Calu3 (cell line): Measurements from ENCODE around the gene GCNT1. TPM values are rescaled to one million over a fixed set of nuclear protein-coding genes. Genes with fewer than 3 reads are reported as not detected.
"Not testable (repeated sequence)": the region's sequence is repeated elsewhere in the genome, so short reads cannot be mapped to it uniquely, and the experiment has no call there.

Experiments
- BruUV-seq: library from RNA; stranded (reverse); fragments of 400-500 nt; replicated peaks from 2 replicates; lab custom pipeline; 2021; lab: Mats Ljungman, UMichigan
- CTCF ChIA-PET: fragments of 300-600 bp; sonication (Branson Sonifier 250); formaldehyde crosslinking; loops from one replicate; lab custom pipeline; 2022; ENCODE audit warnings: antibody characterized with exemption; lab: Charles Lee
- DNase-seq: peaks from one replicate; pipeline ENCODE4 v3.0.0; 2022
- H3K27ac Mint-ChIP-seq: one replicate; pipeline ENCODE4 v1.8.0; 2022; ENCODE audit warnings: mixed read lengths; ENCODE audit not compliant: unreplicated experiment
- H3K27me3 Mint-ChIP-seq: one replicate; pipeline ENCODE4 v1.8.0; 2022; ENCODE audit warnings: mixed read lengths; ENCODE audit not compliant: unreplicated experiment
- H3K36me3 Mint-ChIP-seq: one replicate; pipeline ENCODE4 v1.8.0; 2022; ENCODE audit warnings: mild to moderate bottlenecking, moderate library complexity, mixed read lengths; ENCODE audit not compliant: insufficient read depth, unreplicated experiment
- H3K4me1 Mint-ChIP-seq: one replicate; pipeline ENCODE4 v1.8.0; 2022; ENCODE audit warnings: mild to moderate bottlenecking, low read depth, mixed read lengths; ENCODE audit not compliant: unreplicated experiment
- H3K4me3 Mint-ChIP-seq: one replicate; pipeline ENCODE4 v1.8.0; 2022; ENCODE audit warnings: mild to moderate bottlenecking, low read depth, moderate library complexity, mixed read lengths; ENCODE audit not compliant: unreplicated experiment
- H3K9me3 Mint-ChIP-seq: one replicate; pipeline ENCODE4 v1.8.0; 2022; ENCODE audit warnings: low read depth, mixed read lengths; ENCODE audit not compliant: unreplicated experiment
- intact Hi-C: fragments of 100-400 bp; cut with micrococcal nuclease; formaldehyde crosslinking; loops from one replicate; pipeline ENCODE4 v1.10.0; 2022; ENCODE audit not compliant: unreplicated experiment
- total RNA-seq: library from RNA; stranded (reverse); gene quantifications from 2 replicates; pipeline ENCODE4 v1.2.3, GENCODE V29; 2022
- TF ChIP-seq, protein P1 (sequence below): fragments of 200-600 bp; IDR thresholded peaks from one replicate; pipeline ENCODE4 v1.8.0; 2022; ENCODE audit warnings: antibody characterized with exemption; ENCODE audit not compliant: unreplicated experiment

Gene GCNT1
- total RNA-seq, 1 experiment from 2014 or later, result 7.9 TPM

DNA sequence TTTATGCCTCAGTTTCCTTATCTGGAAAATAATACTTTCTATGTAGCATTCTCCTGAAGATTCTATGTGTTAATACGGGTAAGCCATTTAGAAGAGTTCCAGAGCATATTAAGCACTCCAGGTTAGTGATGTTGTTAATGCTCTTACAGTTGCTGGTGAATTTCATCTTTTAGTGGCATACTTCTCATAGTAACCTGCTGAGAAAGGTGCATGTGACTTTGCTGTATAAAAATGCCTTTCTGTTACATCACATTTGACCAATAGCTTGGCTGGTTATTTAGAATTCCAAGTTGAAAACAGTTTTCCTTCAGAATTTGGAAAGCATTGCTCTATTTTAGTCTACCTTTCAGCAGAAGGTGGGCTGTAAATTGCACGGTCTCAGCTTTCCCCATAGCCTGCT is 27.2 kb downstream of the GCNT1 start:
- CTCF ChIA-PET, result no interaction called here
- H3K36me3 Mint-ChIP-seq, result no peaks in the 10 kb centered on the region
- no peaks in the 10 kb centered on the region for H3K27me3 Mint-ChIP-seq
- H3K27ac Mint-ChIP-seq, result no peak overlapping the region
- H3K4me3 Mint-ChIP-seq, result no peak overlapping the region
- no peak for DNase-seq
- intact Hi-C loops, result no loop called here
- peaks cover 4% of the 10 kb centered on the region for H3K9me3 Mint-ChIP-seq
- H3K4me1 Mint-ChIP-seq, result no peaks in the 10 kb centered on the region
- TF ChIP-seq, protein P1, sequence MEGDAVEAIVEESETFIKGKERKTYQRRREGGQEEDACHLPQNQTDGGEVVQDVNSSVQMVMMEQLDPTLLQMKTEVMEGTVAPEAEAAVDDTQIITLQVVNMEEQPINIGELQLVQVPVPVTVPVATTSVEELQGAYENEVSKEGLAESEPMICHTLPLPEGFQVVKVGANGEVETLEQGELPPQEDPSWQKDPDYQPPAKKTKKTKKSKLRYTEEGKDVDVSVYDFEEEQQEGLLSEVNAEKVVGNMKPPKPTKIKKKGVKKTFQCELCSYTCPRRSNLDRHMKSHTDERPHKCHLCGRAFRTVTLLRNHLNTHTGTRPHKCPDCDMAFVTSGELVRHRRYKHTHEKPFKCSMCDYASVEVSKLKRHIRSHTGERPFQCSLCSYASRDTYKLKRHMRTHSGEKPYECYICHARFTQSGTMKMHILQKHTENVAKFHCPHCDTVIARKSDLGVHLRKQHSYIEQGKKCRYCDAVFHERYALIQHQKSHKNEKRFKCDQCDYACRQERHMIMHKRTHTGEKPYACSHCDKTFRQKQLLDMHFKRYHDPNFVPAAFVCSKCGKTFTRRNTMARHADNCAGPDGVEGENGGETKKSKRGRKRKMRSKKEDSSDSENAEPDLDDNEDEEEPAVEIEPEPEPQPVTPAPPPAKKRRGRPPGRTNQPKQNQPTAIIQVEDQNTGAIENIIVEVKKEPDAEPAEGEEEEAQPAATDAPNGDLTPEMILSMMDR, result no peak
- no TSS peak for BruUV-seq

DNA sequence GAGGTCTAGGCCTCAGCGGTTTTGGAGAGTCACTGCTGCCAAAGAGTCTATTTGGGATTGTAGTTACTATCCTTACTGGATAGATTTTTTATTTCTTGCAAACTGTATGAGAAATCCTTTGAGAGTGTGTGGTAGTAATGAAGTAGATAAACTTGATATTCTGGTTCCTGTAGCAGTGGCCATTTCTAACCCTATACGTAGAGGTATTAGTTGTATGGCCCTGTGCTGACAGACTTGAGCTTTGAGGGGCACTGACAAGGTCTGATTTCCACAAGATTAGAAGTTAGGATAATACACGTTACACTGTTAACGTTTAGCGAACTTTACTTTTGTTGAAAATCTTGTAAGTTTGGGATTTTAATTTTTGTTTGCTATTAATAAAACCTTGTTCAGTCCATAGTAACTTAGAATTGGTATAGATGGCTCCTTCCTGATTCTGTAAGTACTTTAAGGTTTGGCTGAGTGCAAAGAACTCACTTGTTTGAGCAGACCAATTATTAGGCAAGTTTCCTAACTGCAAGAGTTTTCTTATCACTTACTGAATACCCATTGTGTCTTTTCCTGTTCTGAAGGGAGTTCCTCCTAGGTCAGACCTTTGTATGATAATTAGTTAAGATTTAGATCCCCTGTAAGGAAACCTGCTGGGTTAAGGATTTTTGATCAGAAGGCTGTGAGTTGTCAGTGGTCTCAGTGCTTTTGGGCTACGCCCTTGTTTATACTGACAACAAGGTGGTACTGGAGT is 31.4 kb downstream of the GCNT1 start:
- H3K9me3 Mint-ChIP-seq, result peaks cover 5% of the 10 kb centered on the region
- H3K36me3 Mint-ChIP-seq, result no peaks in the 10 kb centered on the region
- H3K27ac Mint-ChIP-seq, result no peak overlapping the region
- H3K27me3 Mint-ChIP-seq, result no peaks in the 10 kb centered on the region
- intact Hi-C loops, result no loop called here
- no peak overlapping the region for H3K4me3 Mint-ChIP-seq
- no peaks in the 10 kb centered on the region for H3K4me1 Mint-ChIP-seq
- TF ChIP-seq, protein P1, result no peak
- no TSS peak for BruUV-seq
- CTCF ChIA-PET, result no interaction called here
- DNase-seq, result no peak

DNA sequence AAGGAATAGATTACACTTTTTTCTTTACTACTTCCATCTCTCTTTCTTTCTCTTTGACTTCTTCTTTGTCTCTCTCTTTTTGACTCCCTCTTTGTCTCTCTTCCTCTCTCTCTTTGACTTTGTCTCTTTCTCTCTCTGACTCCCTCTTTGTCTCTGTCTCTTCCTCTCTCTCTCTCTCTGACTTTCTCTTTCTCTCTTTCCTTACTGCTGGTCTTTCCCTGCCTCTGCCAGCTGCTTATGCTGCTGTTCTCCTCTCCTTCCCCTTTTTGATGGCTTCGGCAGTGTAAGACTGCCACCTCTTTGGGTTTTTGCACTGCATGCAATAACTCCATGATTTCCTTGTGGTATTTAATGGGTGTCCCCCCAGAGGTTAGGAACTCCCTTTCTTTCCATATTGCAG is 32.1 kb downstream of the GCNT1 start:
- H3K27ac Mint-ChIP-seq, H3K9me3 Mint-ChIP-seq, H3K4me1 Mint-ChIP-seq, H3K27me3 Mint-ChIP-seq, intact Hi-C loops, BruUV-seq, H3K36me3 Mint-ChIP-seq, CTCF ChIA-PET, DNase-seq, H3K4me3 Mint-ChIP-seq: not testable (repeated sequence)

GRCh38 chr9:76493496-76493895 is 34.5 kb downstream of the GCNT1 start:
- H3K27me3 Mint-ChIP-seq, H3K4me3 Mint-ChIP-seq, intact Hi-C loops, H3K27ac Mint-ChIP-seq, H3K9me3 Mint-ChIP-seq, H3K36me3 Mint-ChIP-seq, BruUV-seq, CTCF ChIA-PET, DNase-seq, H3K4me1 Mint-ChIP-seq: not testable (repeated sequence)

DNA sequence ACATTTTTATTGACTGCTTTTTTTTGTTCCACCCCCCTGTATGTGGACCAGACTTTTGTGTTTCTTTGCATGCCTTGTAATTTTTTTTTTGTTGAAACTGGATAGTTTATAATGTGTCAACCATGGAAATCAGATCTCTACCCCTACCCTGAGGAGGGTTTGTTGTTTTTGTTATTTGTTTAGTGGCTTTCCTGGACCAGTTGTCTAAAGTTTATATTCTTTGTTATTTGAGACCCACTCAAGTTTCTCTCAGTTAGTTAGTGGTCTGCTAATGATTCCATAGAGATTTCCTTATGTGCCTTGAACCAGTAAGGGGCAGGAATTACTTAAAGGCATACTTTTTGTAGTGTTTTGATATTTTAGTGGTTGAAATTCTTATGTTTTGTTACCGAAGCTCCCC is 41.1 kb downstream of the GCNT1 start:
- Mint-ChIP-seq H3K27me3 (no peaks in the 10 kb centered on the region), H3K4me1 (no peaks in the 10 kb centered on the region), H3K36me3 (no peaks in the 10 kb centered on the region), H3K4me3 (no peak overlapping the region), H3K27ac (no peak overlapping the region), H3K9me3 (no peaks in the 10 kb centered on the region)
- intact Hi-C loops, result no loop called here
- CTCF ChIA-PET, result no interaction called here
- BruUV-seq, result no TSS peak
- TF ChIP-seq, protein P1, result no peak
- DNase-seq, result no peak
